NCI-H1105 treated with DMSO at 0.1 percent for 48 hours (cell line): ENCODE data around the gene SCO2.
"Not testable (repeated sequence)": the region's sequence is repeated elsewhere in the genome, so short reads cannot be mapped to it uniquely, and the experiment has no call there.

ENCODE experiments used
- DNase-seq: peaks from one replicate; lab custom pipeline; 2025; lab: John Stamatoyannopoulos, UW

Gene SCO2

GRCh38 chr22:50520184-50520583, 5.2 kb downstream of the SCO2 start:
- DNase-seq = not testable (repeated sequence)

DNA sequence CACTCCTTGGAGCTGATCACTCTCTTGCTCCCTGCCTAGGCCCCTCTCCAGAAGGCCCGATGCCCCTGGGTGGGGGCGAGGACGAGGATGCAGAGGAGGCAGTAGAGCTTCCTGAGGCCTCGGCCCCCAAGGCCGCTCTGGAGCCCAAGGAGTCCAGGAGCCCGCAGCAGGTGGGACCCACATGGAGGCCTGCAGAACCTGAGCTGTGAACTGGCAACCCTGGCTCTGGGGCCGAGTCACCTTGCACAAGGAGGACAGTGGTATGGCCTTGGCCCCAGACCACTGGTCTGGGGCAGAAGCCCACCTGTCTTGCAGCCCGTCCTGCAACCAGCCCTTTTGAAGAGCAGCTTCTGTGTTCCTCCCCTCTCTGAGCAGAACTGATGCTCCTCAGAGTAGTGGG, 6.2 kb downstream of the SCO2 start:
- DNase-seq = no peak

GRCh38 chr22:50518606-50519005, 6.8 kb downstream of the SCO2 start:
- DNase-seq = no peak

DNA sequence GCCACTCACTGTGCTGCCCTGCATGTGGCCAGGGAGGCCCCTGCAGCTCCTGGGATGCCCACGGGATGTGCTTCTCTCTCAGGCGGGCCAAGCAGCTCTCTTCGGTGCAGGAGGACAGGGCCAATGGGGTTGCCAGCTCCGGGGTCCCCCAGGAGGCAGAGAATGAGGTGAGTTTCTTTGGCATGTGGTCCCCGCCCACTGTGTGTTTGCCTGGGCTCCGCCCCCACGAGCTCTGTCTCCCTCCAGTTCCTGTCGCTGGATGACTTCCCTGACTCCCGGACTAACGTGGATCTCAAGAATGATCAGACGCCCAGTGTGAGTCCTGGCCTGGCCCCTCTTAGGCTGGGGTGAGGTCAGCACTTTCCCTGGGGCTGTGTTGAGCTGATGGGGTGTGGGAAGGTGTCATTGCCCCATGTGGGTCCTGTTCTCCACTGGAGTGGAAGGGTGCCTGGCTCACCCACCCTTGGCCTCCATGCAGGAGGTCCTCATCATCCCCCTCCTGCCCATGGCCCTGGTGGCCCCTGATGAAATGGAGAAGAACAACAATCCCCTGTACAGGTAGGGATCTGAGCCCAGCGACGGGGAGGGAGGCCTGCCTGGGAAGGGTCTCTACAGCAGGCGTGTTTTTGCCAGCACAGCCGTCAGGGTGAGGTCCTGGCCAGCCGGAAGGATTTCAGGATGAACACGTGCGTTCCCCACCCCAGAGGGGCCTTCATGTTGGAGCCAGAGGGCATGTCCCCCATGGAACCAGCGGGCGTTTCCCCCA, 7.7 kb downstream of the SCO2 start:
- DNase-seq = no peak

DNA sequence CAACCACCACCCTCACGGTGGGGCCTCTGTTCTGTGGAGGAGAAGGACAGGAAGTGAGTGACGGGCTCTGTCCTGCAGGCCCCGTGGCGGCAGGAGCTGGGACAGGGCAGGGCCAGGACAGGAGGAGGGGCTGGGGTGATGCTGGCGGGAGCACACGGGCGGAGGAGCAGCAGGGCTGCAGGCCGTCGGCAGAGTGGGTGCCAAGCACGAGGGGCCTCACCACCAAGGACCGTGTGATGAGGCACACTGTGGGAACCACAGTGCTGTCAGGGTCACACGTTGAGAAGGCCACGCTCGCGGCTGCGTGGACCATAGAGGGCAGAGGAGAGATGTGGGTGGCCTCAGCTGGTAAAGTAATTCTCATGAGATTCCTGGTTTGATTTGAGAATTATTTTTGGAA, 8.5 kb downstream of the SCO2 start:
- DNase-seq = no peak

DNA sequence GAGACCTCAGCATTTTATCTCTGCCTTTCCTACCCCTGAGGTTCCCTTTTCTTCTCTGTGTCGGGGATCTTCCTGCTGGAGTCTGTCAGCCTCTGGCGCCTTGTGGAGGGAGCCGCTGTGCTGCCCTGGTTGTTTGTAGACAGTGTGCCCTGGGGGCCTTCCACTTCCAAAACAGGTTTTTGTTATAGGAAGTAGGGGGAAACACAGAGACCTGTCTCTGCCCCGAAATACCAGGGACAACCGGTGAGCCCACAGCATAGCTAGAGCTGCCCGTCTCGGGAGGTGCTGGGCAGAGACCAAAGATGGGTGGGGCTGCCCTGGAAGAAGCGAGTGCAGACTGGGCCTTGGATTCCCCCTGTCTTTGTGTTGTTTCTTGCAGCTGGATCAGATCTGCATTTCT, 9.3 kb downstream of the SCO2 start:
- no peak for DNase-seq

DNA sequence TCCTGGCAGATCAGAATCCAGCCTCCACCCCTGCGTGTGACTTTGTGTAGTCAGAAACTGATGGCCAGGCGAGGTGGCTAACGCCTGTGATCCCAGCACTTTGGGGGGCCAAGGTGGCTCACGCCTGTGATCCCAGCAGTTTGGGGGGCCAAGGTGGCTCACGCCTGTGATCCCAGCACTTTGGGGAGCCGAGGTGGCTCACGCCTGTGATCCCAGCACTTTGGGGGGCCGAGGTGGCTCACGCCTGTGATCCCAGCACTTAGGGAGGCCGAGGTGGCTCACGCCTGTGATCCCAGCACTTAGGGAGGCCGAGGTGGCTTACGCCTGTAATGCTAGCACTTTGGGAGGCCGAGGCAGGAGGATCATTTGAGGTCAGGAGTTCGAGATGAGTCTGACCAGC, 12.2 kb downstream of the SCO2 start:
- DNase-seq = no peak

DNA sequence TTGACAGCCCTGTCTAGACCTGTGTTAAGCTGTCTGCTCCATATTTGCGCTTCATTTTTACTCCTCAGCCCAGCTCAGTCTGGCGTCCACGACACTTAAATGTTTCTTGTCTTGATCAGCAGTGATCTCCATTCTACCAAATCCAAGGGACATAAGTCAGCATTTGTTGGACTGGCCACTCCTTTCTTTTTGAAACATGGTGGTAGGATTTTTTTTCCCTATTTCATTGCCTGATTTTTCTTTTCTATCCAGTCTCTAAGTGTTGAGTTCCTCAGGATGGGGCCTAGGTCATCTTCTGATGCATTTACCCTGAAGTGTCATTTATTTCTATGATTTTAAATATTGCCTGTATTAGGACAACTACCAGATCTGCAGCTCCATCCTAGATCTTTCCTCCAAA, 16.5 kb downstream of the SCO2 start:
- no peak for DNase-seq

DNA sequence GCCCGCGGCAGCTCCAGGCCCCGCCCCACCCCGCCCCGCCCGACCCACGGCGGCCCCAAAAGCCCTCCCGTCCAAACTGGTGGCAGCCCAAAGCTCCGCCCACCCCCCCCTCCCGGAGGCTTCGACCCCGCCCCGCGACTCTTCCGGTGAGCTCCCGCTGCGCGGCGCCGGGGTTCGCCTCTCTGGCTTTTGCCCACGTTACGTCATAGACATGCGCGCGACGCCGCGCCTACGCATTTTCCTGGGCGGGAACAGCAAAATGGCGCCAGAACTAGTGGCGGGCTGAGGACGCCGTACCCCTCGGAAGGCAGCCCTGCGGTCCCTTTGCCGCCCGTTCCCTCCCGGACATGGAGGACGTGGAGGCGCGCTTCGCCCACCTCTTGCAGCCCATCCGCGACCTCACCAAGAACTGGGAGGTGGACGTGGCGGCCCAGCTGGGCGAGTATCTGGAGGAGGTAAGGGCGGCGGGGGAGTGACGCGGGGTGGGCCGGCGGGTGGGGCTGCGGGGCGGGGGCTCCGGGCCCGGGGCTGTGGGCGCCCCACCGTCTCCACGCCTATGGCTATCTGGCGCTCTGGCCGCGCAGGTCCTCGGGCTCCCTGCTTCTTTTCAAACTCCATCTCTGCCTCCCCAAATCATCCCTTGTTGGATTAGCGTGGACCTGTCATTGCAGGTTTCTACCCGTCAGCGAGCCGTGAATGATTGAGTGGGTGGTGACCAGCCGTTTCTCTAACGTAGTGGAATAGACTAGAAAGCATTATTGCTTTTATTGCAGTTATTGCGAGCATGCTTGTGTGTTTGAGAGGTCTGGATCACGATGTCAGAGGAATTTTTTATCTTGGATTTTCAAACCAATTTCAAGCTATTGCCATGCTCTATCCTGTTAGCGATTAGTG, 17.2 kb downstream of the SCO2 start, which contains the start of gene NCAPH2:
TSS of gene NCAPH2 (plus strand) at position 234 of the 894 bp plus-strand sequence. CDS start at position 348, 114 bp downstream.
- peak; percentile 91 for DNase-seq

- peak; percentile 89 for DNase-seq
These were observed 17.9 kb downstream of the SCO2 start, which contains the start of gene LMF2 for GRCh38 chr22:50507421-50507990. TSS of gene LMF2 (minus strand) at chr22:50507702. CDS start at chr22:50507675, 27 bp downstream.

DNA sequence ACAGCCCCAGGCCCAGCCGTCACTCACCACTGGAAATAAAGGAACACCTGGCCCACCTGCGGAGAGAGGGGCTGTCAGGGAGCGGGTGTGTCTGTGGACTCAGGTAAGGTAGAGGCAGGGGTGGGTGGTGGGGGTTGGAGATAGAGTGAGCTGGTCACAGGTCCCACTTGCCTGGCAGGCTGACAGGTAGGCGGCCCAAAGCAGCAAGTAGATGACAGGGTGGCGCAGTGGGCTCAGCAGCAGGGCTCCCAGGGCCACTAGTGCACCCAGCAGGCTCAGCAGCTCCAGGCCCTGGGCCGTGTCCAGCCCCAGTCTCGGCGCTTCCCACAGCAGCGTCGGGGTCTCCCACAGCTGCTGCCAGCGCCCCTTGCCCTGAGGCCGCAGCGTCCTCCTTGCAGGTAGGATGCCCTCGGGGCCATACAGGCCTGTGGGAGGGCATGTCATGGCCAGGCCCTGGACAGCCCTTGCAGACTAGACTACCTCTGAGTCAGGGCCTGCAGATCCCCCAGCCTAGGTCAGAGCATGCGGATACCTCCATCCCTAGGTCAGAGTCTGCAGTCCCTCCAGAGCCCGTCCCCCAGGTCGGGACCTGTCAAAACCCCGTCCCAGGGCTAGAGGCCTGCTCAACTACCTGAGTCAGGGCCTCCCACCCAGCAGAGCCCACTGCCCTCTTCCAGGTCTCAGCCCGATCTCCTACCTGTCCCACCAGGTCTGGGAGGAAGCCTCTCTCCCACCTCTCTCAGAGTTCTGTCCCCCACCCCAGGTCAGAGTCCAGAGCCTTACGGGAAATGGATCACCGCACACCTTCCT, 18.6 kb downstream of the SCO2 start:
- DNase-seq = no peak

DNA sequence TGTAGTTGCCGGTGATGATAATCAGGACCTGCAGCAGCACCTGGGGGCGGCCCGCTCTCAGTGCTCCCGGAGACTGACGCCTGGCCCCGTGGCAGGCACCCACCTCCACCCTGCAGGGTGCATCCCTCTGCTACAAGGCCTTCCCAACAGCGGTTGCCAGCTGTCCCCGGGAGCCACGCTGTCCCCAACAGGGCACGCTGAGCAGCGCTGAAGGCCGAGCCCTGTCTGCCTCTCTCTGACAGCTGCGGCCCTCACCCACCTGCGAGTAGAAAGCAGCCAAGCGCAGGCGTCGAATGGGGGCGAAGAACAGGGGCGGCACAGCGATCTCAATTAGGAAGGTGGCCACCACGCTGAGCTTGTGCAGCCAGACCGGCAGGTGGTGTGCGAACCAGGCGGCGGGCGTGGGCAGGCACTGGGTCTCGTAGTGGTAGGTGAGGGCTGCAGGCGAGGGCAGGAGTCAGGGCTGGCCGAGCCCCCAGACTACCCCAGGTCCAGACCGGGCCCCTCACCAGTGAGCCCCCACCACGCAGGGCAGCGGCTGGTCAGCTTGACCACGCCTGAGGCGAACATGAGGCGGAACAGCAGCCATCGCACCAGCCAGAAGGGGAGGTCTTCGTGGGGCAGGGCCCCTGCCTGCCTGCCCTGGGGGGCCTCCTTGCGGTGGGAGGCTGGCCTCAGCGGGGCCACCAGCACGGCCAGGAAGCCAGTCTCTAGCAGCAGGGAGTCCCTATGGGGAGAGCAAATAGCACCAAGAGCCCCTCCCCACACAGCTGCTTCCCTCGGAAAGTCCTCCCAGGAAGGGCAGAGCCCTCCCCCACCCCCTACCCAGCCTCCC, 19.4 kb downstream of the SCO2 start:
- no peak for DNase-seq

- DNase-seq = no peak
These were observed 20.1 kb downstream of the SCO2 start for GRCh38 chr22:50505276-50505775.

GRCh38 chr22:50504369-50505211, 20.8 kb downstream of the SCO2 start:
- no peak for DNase-seq

DNA sequence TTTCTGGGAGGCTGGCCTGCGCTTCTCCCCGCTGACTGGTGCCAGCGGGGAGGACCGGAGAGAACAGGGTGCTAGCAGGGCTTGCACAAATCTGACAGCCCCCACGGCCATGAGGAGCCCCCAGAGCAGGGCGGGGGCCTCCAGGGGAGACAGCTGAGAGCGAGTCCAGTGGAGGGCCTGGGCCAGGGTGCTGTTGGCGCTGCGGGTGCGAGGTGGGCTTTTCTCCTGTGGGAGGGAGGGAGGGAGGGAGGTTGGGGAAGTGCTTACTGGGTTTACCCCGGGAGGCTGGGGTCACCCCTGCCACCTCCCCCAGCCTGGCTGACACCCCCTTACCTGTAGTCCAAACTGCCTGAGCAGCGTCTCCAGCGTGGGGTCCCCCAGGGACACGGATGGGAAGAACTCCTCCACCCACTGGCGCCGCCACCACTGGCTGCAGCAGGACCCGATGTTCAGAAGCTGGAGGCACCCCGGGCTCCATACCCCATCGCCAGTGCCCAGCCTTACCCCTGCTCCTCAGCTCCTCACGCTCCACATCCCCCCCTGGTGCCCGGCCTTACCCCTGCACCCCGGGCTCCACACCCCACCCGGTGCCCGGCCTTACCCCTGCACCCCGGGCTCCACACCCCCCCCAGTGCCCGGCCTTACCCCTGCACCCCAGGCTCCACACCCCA, 21.8 kb downstream of the SCO2 start:
- no peak for DNase-seq

DNA sequence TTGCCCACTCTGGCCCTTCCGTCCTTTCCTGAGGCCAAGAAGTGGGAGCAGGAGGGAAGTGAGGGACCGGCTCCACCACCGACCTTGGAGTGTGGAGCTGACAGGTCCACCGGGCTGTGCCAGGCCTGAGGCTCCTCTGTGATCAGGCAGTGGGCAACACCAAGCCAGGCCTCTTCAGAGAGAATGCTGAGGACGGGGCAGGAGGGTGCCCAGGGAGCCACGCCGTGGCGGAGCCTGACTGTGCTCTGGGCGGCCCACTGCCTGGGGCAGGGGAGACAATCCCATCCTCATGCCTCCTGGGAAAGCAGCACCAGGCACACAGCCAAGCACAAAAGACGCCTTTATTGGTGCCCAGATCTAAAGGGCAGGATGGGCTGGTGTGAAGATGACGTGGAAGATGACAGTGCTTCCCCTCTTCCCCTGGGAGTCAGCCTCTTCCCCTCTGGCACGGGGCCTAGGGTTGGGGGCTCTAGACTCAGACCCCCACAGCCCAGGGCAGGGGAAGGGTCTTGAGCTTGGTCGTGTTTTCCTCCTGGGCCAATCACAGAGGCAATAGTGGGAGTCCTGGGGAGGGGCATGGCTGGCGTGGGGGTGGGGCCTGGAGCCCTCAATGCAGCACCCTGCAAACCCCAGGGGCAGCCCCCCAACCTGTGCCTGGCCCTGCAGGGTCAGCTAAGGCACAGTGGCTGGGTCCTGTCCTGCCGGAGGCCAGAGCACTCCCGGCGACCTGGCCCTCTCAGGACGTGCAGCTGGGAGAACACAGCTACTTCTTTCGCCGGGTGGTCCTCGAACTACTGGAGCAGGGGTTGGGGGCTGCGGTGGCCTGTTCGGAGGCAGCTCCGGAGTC, 22.5 kb downstream of the SCO2 start:
- no peak for DNase-seq

DNA sequence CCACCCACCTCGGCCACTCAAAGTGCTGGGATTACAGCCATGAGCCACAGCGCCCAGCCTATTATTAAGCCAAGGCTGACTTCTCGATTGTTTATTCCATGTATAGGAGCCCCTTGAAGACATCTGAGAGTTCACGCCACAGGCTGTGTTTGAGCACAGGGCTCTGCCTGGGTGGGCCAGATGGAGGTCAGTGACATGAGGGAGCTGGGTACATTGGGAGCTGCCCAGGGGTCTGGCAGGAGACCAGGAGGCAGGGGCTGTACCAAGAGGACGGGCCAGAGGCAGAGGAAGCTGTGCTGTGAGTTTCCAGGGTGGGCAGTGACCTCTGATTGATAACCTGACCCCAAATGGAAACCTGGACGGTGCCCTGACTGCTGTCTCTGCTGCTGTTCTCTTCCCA, 23.3 kb downstream of the SCO2 start:
- DNase-seq = no peak

DNA sequence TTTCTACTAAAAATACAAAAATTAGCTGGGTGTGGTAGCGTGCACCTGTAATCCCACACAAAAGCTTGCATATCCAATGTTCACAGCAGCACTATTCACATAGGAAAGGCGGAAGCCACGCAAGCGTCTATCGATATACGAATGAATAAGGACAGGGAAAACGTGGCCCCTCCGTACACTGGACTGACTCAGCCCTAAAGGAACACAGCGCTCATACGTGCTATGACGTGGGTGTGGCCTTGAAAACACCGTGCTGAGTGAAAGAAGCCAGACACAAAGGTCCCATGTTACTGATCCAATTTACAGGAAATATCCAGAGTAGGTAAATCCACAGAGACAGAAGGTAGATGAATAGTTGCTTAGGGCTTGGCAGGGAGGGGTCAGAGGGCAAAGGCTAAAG, 24.9 kb downstream of the SCO2 start:
- DNase-seq = no peak
